Mucosa of rectum (tissue), 2 donors: ENCODE measurements around the gene DNAJC8.

ENCODE experiments used
- H3K27ac ChIP-seq, 2 donors: one replicate each; pipeline ENCODE4 v1.7.0; 2013; ENCODE audit warnings: inconsistent platforms in 2 of 2, low read depth in 2 of 2, low read length in 2 of 2
- H3K27me3 ChIP-seq, 2 donors: one replicate each; pipeline ENCODE4 v1.7.0; 2013; ENCODE audit warnings: low read length in 2 of 2; ENCODE audit not compliant: control insufficient read depth in 2 of 2, insufficient read depth in 2 of 2
- H3K36me3 ChIP-seq, 2 donors: one replicate each; pipeline ENCODE4 v1.7.0; 2013; ENCODE audit warnings: low read length in 2 of 2; ENCODE audit not compliant: control insufficient read depth in 2 of 2, insufficient read depth in 2 of 2
- H3K4me1 ChIP-seq, 2 donors: one replicate each; pipeline ENCODE4 v1.7.0; 2013; ENCODE audit warnings: low read length in 2 of 2, mild to moderate bottlenecking in 1 of 2; ENCODE audit not compliant: control insufficient read depth in 2 of 2, insufficient read depth in 2 of 2
- H3K4me3 ChIP-seq, 2 donors: one replicate each; pipeline ENCODE4 v1.7.0; 2013; ENCODE audit warnings: low read length in 2 of 2
- H3K9ac ChIP-seq, 2 donors: one replicate each; pipeline ENCODE4 v1.7.0; 2013; ENCODE audit warnings: low read length in 2 of 2, low read depth in 1 of 2, mild to moderate bottlenecking in 1 of 2
- H3K9me3 ChIP-seq, 2 donors: one replicate each; pipeline ENCODE4 v1.7.0; 2013; ENCODE audit warnings: low read length in 2 of 2; ENCODE audit not compliant: control insufficient read depth in 2 of 2
- donor health status: healthy.
- donor health status: Normal muscosa, but diverticular disease.

DNAJC8 gene, protein sequence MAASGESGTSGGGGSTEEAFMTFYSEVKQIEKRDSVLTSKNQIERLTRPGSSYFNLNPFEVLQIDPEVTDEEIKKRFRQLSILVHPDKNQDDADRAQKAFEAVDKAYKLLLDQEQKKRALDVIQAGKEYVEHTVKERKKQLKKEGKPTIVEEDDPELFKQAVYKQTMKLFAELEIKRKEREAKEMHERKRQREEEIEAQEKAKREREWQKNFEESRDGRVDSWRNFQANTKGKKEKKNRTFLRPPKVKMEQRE

DNA sequence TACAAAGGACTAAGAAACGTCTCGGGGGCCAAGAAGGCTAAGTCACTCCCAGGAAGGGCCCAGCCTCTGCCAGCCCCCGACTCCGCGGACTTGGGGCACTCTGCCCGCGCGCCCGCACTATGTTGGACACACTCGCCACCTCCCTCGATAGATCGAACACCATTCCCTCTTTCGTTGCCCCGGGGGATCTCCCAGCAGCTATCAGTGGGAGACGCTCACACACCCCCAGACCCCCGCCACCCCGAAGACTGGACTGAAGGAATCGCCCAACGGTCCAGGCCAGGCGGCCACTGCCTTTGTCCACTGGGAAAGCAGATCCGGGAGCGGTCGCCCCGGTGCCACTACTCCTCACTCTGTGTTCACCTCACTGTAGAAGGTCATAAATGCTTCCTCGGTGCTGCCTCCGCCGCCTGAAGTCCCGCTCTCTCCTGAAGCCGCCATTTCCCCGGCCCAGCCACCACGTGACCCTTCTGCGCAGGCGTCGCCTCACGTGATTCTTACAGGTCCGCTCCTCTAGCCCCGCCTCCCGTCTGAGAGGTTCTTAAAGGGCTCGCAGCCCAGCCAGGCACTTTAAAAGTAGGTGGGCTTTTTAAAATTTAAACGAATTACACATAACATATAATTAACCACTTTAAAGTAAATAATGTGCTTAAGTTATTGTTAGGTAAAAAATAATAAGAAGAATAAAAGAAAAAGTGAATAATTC is at the start of gene DNAJC8:
DNAJC8 (minus strand) TSS at position 472 of the 706 bp plus-strand sequence; CDS start at position 441, 31 bp downstream.
- Histone ChIP-seq H3K36me3 (peaks cover under 1 to 11% of the 10 kb centered on the region in 2 donors), H3K4me3 (peak within 1 kb of the TSS; percentile 95 to 97), H3K4me1 (peaks cover 9 to 17% of the 10 kb centered on the region in 2 donors)

DNA sequence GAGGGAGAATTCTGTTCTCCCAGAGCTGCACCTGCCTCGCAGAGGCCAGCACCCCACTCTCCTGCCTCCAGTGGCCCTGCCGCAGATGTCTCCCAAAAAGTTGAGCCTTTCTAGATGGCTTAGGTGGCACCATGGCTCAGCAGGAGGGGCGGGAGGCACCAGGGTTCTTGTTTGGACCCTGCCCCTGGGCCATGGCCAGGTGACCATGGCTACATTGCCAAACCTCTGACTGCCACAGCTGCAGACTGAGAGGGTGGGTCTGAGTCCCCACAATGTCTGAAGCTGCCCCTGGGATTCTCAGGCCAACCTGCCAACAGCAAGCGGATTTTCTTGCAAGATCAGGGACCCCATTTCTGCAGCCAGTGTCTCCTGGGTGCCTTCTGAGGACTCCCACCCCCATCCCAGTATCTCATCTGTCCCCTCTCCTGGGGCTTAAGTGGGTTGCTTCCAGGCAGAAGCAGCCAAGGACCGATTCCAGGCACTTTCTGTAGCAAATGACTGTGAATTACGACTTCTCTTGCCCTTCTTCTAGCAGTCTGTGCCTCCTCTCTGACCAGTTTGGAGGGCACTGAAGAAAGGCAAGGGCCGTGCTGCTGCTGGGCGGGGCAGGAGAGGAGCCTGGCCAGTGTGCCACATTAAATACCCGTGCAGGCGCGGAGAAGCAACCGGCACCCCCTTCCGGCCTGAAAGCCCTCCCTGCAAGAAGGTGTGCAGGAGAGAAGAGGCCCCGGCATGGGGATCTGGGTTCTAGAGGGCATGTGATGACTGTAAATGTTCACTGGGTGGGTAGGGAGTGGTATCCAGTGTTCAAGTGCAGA is 49.0 kb upstream of the DNAJC8 start:
- Histone ChIP-seq H3K36me3 (peaks cover 29 to 39% of the 10 kb centered on the region in 2 donors), H3K4me3 (no peak overlapping the region), H3K9ac (no peak overlapping the region), H3K9me3 (no peaks in the 10 kb centered on the region), H3K4me1 (peaks cover 23 to 25% of the 10 kb centered on the region in 2 donors), H3K27me3 (no peaks in the 10 kb centered on the region), H3K27ac (peak overlapping the region; percentile 53 to 60)

More for the DNA sequence above, at the start of gene DNAJC8:
- peak within 1 kb of the TSS; percentile 53 to 74 for H3K27ac ChIP-seq
- no peaks in the 10 kb centered on the region for H3K9me3 ChIP-seq
- H3K27me3 ChIP-seq = no peaks in the 10 kb centered on the region
- H3K9ac ChIP-seq = peak within 1 kb of the TSS; percentile 88 to 95

DNA sequence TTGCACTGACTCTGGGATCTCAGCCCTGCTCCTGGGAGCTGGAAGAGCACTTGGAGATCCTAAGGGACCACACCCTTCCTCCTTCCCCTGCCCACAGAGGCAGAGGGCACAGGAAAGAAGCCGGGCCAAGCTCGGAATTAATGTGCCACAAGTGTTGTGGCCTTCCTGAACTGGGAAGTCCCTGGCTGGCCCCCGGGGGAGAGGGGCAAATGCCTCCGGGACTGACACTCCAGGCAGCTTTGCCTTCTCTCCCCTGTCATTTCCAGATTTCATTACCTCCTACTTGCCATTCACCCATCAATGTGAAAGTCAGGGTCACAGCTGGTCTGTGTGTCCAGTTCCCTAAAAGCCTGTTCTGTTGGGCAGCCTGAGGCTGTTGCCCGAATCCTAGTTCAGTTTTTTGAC is 48.1 kb upstream of the DNAJC8 start:
- peak overlapping the region; percentile 52 to 60 for H3K27ac ChIP-seq
- H3K4me1 ChIP-seq = peaks cover 23 to 24% of the 10 kb centered on the region in 2 donors
- no peak overlapping the region for H3K9ac ChIP-seq
- H3K27me3 ChIP-seq = no peaks in the 10 kb centered on the region
- no peak overlapping the region for H3K4me3 ChIP-seq
- no peaks in the 10 kb centered on the region for H3K9me3 ChIP-seq
- peaks cover 29 to 39% of the 10 kb centered on the region in 2 donors for H3K36me3 ChIP-seq

DNA sequence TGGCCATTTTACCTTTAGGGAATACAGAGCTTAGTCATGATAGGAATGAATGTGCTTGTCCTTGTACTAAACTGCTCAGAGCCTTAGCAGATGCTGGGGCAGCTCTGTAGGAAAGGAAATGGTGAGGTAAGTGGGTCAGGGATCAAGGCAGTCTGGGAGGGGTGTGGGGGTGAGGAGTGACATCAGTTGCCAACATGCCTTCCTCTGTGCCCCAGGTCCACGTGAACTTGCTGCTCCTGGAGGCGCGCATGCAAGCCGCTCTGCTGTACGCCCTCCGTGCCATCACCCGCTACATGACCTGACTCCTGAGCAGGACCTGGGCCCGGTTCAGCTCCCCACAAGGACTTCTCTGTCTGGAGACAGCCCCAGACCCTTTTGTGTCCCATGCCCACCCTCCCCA is 47.7 kb upstream of the DNAJC8 start:
- Histone ChIP-seq H3K9me3 (no peaks in the 10 kb centered on the region), H3K36me3 (peaks cover 29 to 39% of the 10 kb centered on the region in 2 donors), H3K4me1 (peaks cover 23 to 24% of the 10 kb centered on the region in 2 donors), H3K27ac (peak overlapping the region; percentile 52 to 60), H3K4me3 (no peak overlapping the region), H3K9ac (no peak overlapping the region), H3K27me3 (no peaks in the 10 kb centered on the region)

DNA sequence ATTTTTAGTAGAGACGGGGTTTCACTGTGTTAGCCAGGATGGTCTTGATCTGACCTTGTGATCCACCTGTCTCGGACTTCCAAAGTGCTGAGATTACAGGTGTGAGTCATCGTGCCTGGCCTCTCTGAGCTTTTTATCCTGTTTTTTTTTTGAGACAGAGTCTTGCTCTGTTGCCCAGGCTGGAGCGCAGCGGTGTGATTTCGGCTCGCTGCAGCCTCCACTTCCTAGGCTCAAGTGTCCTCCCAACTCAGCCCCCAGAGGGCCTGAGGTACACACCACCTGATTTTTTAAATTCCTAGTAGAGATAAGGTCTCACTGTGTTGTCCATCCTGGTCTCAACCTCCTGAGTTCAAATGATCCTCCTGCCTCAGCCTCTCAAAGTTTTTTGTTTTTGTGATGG is 46.9 kb upstream of the DNAJC8 start:
- Histone ChIP-seq H3K27me3 (no peaks in the 10 kb centered on the region), H3K27ac (no peak overlapping the region), H3K4me1 (peaks cover 23 to 24% of the 10 kb centered on the region in 2 donors), H3K9me3 (no peaks in the 10 kb centered on the region), H3K9ac (no peak overlapping the region), H3K36me3 (peaks cover 32 to 42% of the 10 kb centered on the region in 2 donors), H3K4me3 (no peak overlapping the region)

DNA sequence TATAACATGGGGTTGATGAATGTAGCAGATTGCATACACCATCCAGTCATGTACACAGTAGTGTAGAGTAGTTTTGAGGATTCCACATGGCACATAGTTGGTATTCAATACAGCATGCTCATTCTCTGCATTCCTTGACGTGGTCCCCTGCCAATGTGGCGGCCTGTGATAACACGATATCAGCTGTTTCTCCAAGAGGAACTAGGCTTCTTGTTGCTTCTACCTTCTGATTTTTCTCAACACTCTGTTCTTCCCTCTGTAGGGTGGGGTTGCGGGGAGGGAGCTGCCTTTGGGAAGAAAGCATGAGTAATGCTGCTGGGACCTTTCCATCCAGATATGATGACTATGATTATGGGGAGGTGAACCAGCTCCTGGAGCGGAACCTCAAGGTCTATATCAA is 45.9 kb upstream of the DNAJC8 start:
- Histone ChIP-seq H3K27me3 (no peaks in the 10 kb centered on the region), H3K27ac (no peak overlapping the region), H3K4me3 (no peak overlapping the region), H3K4me1 (peaks cover 23 to 24% of the 10 kb centered on the region in 2 donors), H3K9me3 (no peaks in the 10 kb centered on the region), H3K36me3 (peaks cover 38 to 51% of the 10 kb centered on the region in 2 donors), H3K9ac (no peak overlapping the region)

DNA sequence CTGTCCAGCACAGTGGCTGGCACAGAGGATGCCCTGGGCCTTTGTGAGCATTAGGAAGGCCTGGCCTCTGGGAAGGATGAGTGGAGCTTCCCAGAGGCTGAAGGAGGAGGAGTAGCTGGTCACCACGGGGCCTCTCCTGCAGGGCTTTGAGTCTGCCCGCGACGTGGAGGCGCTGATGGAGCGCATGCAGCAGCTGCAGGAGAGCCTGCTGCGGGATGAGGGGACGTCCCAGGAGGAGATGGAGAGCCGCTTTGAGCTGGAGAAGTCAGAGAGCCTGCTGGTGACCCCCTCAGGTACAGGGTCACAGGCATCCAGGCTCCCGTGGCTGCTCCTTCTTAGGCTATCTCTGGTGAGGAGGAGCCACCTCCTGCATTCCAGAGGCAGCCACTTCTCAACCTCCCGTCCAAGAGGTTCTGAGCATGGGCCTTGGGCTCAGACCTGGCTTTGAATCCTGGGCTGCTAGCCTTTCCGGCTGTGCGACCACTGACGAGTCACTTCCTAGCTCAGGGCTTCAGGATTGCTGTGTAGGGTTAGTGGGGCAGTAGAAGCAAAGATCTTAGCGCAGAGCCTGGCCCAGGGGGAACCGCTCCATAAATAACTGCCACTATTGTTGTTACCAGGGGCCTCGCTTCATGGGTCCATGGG is 40.5 kb upstream of the DNAJC8 start:
- no peak overlapping the region for H3K4me3 ChIP-seq
- no peaks in the 10 kb centered on the region for H3K4me1 ChIP-seq
- H3K36me3 ChIP-seq = peaks cover 44% of the 10 kb centered on the region in 2 donors
- H3K27ac ChIP-seq = no peak overlapping the region
- no peaks in the 10 kb centered on the region for H3K9me3 ChIP-seq
- no peak overlapping the region for H3K9ac ChIP-seq
- no peaks in the 10 kb centered on the region for H3K27me3 ChIP-seq

DNA sequence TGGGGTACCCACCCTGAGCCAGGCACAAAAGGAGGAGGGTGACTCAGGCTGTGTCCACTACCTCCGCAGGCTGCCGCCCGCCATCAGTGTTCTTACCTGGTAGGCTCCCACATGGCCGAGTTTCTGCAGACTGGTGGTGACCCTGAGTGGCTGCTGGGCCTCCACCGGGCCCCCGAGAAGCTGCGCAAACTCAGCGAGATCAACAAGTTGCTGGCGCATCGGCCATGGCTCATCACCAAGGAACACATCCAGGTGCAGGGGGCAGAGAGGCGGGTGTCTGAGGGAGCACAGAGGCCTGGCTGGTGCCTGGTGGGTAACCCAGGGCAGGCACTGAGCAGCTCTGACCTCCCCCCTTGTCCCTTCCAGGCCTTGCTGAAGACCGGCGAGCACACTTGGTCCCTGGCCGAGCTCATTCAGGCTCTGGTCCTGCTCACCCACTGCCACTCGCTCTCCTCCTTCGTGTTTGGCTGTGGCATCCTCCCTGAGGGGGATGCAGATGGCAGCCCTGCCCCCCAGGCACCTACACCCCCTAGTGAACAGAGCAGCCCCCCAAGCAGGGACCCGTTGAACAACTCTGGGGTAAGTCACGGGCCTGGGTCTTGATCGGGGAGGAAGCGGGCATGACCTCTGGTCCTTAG is 39.5 kb upstream of the DNAJC8 start:
- no peak overlapping the region for H3K9ac ChIP-seq
- no peaks in the 10 kb centered on the region for H3K9me3 ChIP-seq
- peaks cover 36 to 38% of the 10 kb centered on the region in 2 donors for H3K36me3 ChIP-seq
- no peaks in the 10 kb centered on the region for H3K27me3 ChIP-seq
- H3K27ac ChIP-seq = no peak overlapping the region
- no peak overlapping the region for H3K4me3 ChIP-seq
- no peaks in the 10 kb centered on the region for H3K4me1 ChIP-seq

DNA sequence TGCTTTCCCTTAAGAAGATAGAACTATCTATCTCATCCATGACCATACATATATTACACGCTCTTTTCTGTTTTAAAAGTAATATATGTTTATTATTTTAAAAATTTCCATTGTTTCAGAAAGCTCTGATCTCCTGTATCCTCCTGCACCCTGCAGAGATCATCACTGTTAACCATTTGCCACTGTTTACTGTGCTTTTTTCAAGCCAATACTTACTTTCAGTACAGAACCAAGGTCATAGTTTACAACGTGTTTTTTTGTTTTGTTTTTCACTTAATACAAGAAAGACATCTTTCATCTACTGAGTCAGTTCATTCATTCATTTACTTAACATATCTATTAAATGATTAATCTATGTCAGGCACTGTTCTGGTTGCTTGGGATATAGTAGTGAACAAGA is 36.7 kb upstream of the DNAJC8 start:
- H3K27ac ChIP-seq = no peak overlapping the region
- peaks cover 30 to 33% of the 10 kb centered on the region in 2 donors for H3K36me3 ChIP-seq
- H3K9ac ChIP-seq = no peak overlapping the region
- no peaks in the 10 kb centered on the region for H3K27me3 ChIP-seq
- H3K9me3 ChIP-seq = no peaks in the 10 kb centered on the region
- no peaks in the 10 kb centered on the region for H3K4me1 ChIP-seq
- H3K4me3 ChIP-seq = no peak overlapping the region
